Upper lobe of left lung (tissue), 4 donors: ENCODE results near the gene RXYLT1.

Source experiments
- POLR2AphosphoS5 ChIP-seq, 2 donors: sonication (generic); formaldehyde crosslinking; IDR thresholded peaks; one replicate each; pipeline ENCODE4 v1.5.1; 2017; ENCODE audit warnings: antibody characterized with exemption in 2 of 2
- TF ChIP-seq, protein P1 (sequence below), 6 experiments: fragments of 450-650 bp in 4 of 6; fragments of 200-600 bp in 2 of 6; sonication (generic) in 2 of 6; IDR thresholded peaks; one replicate each; pipeline ENCODE4 v1.5.1; 2016 to 2019; ENCODE audit warnings: antibody characterized with exemption in 6 of 6

DNA sequence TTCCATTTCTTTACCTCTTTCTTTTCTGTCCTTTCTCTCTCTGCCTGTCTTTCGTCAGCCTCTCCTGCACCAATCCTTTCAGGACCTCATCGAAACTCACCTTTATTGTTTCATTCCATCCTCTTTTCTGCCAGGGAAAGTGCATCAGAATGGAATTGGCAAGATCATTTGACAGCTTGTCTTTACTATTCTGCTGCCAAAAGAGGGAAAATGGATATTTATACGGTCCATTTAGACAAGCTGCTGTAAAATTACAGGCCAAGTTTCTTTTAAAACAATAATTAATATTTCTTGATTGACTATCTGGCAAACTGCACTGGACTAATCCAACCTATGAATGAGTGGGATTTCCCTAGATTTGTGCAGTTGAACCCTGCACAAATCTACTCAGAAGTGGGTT, 57.2 kb downstream of the RXYLT1 start:
- TF ChIP-seq POLR2AphosphoS5 (IDR thresholded peaks at IDR 0.05): no peak
- TF ChIP-seq, protein P1, sequence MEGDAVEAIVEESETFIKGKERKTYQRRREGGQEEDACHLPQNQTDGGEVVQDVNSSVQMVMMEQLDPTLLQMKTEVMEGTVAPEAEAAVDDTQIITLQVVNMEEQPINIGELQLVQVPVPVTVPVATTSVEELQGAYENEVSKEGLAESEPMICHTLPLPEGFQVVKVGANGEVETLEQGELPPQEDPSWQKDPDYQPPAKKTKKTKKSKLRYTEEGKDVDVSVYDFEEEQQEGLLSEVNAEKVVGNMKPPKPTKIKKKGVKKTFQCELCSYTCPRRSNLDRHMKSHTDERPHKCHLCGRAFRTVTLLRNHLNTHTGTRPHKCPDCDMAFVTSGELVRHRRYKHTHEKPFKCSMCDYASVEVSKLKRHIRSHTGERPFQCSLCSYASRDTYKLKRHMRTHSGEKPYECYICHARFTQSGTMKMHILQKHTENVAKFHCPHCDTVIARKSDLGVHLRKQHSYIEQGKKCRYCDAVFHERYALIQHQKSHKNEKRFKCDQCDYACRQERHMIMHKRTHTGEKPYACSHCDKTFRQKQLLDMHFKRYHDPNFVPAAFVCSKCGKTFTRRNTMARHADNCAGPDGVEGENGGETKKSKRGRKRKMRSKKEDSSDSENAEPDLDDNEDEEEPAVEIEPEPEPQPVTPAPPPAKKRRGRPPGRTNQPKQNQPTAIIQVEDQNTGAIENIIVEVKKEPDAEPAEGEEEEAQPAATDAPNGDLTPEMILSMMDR (IDR thresholded peaks at IDR 0.05): no peak
